Stimulated activated CD8-positive, alpha-beta memory T cell treated with anti-CD3 and anti-CD28 coated beads, Interleukin-4, amount 100 ng/mL, for 48 hours (primary cell): ENCODE data around the gene UIMC1.

Source experiments
- DNase-seq: peaks from one replicate; pipeline ENCODE4 v3.0.0-alpha.2; 2020

UIMC1 gene

DNA sequence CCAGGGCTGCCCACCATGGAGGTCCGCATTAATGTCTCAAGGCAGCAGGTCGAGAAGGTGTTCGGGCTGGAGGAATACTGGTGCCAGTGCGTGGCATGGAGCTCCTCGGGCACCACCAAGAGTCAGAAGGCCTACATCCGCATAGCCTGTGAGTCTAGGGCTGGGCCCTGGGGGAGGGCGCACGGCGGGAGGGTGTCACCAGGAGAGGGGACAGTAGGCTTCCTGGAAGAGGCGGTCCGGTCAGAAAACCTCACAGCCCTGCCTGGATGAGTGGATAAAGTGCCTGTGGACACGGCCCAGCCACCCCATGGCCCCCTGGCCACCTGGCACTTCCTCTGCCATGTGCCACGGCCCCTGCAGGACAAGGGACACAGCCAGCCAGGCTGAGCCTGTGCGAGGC, 138.5 kb downstream of the UIMC1 start:
- DNase-seq = no peak

DNA sequence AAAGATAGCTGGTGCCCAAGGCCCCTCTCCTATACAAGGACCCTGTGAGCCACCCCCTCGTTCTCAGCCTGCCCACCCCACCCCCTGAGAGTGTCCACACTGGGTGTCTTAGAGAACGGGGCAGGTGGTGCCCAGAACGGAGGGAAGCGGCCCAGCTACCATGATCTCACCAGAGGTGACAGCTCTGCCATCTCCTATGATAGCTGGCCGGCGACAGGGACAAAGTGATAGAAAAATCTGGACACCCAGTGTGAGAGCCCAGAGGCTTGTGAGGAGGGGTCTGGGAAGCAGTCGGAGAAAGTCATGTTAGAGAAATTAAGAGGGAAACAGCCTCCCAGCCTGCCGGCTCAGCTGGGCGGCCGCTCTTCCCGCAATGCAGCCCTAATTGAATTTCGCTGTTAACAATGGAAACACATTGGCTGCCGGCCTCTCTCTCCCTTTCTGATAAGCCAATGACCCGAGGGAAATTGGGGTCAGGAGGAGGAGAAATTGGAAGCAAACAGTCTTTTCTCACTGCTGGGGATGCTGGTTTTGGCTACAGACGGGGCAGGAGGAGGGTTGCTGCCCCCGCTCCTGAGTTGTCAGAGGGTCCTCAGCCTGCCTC, 139.8 kb downstream of the UIMC1 start:
- DNase-seq = no peak

DNA sequence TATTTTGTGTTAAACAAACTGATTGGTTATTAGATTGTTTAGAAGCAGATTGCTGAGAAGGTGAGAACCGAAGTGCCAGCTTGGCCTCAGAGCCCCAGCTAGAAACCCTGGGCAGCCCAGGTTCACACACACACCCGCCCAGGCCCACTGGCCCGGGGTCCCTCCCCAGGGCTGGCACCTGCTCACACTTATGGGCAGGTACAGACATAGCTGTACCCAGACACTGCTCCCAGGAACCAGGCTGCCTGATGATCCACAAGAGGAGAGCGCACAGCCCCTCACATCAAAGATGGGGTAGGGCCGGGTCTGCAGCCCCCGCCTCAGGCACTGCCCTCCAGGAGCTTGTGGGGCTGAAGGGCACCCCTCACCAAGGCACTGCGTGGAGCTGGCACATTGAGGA, 140.6 kb downstream of the UIMC1 start:
- no peak for DNase-seq

DNA sequence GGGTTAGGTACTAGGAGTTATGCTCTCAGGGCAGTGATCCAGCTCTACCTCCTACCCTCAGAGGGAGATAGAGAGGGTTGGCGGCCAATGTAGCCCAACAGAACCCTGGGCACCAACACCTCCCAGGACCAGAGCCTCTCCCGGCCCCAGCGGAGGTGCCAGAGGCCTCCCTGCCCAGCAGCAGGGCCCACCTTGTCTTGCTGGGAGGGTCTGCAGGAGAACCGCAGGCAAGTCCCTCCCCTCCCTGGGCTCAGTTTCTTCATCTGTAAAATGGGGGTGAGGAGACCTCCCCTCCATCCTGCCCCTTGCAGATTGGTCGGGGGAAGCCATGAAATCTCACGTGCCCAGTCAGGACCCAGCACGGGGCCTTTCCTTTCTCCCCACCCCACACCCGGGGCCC, 141.8 kb downstream of the UIMC1 start:
- DNase-seq = no peak

DNA sequence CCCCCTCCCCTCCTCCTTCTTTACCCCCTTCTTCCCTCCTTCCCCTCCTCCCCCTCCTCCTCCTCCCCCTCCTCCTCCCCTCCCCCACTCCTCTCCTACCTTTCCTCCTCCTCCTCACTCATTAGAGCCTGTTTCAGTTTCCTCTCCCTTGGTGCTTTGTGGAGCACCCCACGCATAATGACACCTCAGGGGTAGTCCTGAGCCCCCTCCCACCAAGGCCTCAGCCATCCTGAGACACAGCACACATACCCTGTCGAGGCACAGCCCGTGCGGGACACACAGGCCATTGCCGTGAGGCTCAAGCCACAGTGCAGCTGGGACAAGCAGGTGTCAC, 142.8 kb downstream of the UIMC1 start:
- no peak for DNase-seq

DNA sequence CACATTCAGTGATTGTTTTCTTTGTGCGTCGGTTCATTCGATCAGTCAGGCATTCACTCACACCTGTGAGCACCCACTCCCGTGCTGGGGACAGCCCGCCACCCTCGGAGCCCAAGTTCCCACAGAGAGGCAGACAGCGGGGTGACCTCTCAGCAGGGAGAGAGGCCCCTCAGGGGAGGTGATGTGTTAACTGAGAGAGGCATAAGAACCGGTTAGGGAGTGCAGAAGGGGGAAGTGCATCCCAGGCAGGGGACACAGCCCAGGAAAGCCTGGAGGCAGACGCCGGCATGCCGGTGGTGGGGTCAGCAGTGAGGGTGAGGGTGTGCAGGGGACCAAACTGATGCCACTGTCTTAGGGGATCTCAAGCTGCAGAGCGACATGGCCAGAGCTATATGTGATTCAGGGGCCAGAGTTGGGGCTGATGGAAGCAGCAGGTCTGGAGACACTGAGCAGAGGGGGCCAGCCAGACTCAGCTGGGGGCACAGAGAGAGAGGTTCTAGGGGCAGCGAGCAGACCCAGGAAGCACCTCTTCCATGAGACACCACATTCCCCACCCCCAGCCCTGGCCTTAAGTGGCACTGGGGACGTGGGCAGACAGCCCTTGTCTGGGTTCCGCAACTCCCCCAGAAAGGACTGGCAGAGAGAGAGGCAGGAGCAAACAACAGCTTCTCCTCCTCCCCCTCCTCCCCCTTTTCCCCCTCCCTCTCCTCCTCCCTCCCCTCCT, 143.4 kb downstream of the UIMC1 start:
- no peak for DNase-seq

DNA sequence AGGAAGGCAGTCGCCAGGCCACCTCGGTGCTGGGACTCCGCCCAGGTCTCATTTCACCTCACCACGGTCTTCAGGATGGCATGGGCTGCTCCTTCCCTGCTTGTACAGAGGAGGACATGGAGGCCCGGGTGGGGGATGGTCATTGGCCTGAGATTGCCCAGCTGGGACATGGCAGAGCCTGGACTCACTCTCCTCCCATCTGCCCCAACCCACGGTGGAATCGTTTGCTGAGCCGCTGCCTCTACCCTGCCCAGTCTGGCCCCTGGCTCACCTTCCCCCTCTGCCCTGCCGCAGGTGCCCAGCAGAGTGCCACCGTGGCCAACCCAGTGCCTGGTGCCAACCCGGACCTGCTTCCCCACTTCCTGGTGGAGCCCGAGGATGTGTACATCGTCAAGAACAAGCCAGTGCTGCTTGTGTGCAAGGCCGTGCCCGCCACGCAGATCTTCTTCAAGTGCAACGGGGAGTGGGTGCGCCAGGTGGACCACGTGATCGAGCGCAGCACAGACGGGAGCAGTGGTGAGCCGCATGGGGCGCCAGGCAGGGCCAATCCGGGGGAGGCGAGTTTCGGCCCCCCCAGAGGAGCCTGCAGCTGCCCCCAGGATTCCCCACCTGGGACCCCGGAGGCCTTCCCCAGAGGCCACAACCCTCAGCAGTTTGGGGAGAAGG, 144.1 kb downstream of the UIMC1 start:
- no peak for DNase-seq

DNA sequence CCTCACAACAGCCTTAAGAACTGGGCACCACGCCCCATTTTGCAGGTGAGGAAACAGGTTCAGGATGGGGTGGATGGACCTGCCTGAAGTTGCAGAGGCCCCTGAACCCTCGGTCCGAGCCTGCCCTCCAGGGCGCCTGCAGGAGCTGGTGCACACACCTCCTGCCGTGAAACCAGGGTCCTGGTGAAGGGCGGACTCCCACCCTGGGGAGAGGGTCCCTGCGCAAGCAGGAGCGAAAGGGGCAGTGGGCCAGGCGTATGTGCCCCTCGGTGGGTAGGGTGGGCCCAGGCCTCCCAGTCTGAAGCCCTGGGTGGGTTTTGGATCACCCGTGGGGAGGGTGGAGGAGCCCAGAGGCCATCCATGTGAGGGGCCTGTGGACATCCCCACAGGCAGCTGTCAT, 145.3 kb downstream of the UIMC1 start:
- no peak for DNase-seq

DNA sequence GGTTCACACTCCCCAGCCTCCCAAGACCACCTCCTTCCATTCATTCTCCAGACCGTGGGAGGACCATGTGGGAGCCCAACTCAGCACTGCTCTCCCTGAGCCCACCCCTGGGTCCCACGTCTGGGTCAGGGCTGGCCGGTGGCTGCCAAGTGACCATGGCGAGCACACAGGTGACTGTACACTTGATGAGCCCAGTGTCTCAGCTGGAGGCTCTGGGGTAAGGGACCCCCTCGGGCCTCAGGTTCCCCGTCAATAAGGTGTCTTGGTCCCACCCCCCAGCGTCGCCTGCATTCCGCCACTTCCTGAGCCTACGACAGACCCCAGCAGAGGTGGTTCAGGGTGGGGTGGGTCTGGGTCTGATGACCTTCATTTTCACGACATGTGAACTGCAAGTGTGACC, 146.2 kb downstream of the UIMC1 start:
- no peak for DNase-seq

DNA sequence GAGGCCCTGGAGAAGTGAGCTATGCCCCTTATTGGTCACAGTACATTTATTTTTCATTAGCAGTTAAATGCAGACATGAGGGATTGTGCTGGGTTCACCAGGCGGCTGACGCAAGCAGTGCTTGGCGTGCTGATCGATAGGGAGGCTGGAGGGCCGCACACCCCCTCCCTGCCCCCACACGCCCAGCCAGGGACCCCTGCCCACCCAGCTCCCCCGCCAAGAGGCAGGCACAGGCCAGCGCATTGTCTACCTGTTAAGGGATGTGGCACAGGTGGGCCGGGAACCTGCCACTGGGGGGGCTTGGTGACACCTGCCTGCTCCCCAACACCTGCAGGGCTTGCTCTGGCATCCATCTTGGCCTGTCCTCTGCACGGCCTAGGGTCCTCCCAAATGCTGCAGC, 146.7 kb downstream of the UIMC1 start:
- no peak for DNase-seq

DNA sequence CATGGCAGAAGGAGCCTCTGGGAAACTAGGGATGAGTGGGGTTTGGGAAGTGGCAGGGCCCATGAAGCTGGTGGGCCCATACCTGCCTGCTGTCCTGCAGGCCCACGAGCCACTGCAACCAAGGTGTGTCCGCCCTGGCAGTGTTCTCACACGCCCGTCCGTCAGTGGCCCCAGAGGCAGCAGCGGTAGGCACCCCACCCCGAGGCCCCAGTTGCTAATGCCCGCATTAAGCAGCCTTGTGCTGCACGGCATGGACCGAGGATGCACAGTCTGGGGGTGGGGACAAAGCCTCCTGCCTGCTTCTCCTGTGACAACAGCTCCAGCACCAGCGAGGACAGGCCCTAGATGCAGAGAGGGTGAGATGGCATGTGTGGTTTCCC, 148.7 kb downstream of the UIMC1 start:
- no peak for DNase-seq

DNA sequence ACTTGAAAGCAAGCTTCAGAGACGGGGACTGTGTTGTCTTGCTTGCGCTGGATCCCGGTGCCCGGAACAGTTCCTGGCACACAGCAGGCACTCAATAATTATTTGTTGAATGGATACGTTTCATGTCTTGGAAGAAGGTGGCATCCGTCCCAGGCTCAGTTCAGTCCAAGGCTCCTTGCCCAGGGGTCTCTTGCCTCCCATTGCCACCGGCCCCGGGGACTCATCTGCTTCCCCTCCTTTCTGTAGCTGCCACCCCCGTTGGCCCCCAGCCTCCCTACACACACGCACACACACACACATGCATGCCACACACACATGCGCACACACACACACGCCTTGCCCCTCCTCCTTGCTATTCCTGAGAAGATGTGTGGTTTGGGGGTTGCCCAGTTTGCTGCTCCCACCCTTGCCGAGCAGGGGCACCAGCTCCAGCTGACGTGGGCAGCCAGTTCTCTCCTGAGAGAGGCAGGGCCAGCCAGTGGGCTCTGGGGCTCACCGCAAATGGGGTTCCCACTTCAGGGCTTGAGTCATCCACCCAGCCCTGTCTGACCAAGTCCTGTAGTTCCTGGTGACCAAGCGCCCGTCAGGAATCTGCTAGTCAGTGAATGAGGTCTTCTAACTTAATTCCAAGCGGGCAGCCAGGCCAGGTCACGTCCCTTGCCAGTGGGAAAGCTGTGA, 149.2 kb downstream of the UIMC1 start:
- DNase-seq = no peak

DNA sequence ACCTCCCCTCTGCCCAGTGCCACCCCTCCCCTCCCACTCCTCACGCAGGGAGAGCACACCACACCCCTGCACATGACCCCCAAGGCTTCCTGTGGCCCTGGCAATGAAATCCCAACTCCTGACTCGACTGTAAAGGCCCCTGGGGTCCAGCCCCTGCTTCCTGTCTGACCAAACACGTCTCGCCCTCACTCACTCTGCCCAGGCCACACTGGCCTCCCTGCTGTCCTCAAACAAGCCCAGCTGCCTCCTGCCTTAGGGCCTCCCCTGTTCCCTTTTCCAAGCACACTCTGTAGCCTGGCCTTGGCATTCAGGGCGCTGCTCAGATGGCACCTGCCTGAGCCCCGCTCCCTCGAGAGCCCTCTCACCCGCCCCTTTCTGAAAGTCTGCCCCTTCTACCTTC, 149.8 kb downstream of the UIMC1 start:
- DNase-seq = no peak

DNA sequence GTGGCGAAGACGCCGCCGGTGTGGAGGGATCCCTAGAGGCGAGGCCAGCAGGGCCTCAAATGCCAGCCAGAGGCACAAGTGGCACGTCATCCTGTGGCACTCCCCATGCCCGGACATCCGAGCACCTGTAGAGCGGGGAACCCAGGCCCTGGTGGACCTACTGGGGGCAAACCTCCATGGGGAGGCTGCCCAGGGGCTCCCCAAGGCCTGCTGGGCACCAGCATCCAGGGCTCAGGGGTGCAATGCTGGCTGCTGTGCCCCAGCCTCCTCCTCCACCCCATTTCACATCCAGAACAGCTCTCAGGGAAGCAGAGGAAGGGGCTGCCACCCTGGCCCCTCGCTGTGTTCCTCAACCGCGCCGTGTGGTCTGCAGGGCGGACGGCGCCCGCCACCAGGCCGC, 151.0 kb downstream of the UIMC1 start:
- DNase-seq = no peak
